Measurements from ENCODE around the gene OR10AD1. TPM values are rescaled to one million over a fixed set of nuclear protein-coding genes. Genes with fewer than 3 reads are reported as not detected.

Gene OR10AD1
- total RNA-seq, 2 experiments from 2014 or later: not detected

- H3K79me2 ChIP-seq (ENCODE audit: insufficient read depth, low read depth, low read length): no peaks in the 10 kb centered on the region
- TF ChIP-seq, protein P1, sequence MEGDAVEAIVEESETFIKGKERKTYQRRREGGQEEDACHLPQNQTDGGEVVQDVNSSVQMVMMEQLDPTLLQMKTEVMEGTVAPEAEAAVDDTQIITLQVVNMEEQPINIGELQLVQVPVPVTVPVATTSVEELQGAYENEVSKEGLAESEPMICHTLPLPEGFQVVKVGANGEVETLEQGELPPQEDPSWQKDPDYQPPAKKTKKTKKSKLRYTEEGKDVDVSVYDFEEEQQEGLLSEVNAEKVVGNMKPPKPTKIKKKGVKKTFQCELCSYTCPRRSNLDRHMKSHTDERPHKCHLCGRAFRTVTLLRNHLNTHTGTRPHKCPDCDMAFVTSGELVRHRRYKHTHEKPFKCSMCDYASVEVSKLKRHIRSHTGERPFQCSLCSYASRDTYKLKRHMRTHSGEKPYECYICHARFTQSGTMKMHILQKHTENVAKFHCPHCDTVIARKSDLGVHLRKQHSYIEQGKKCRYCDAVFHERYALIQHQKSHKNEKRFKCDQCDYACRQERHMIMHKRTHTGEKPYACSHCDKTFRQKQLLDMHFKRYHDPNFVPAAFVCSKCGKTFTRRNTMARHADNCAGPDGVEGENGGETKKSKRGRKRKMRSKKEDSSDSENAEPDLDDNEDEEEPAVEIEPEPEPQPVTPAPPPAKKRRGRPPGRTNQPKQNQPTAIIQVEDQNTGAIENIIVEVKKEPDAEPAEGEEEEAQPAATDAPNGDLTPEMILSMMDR (conservative IDR thresholded peaks at IDR 0.05; ENCODE audit: low read length): no peak
- TF ChIP-seq EZH2phosphoT487 (IDR thresholded peaks at IDR 0.05; ENCODE audit: borderline replicate concordance, low read depth, low read length): no peak
- H3K36me3 ChIP-seq (ENCODE audit: insufficient read depth, low read length): no peaks in the 10 kb centered on the region
- intact Hi-C loops (cut with micrococcal nuclease; ENCODE audit: unreplicated experiment): loop anchor here (5.0 kb wide), 1 partner anchor 436 kb away; no protein-coding TSS in a partner anchor
- no peak overlapping the region for H2AFZ ChIP-seq (ENCODE audit: low read length)
- BruUV-seq (replicated peaks): no TSS peak
- no peak for DNase-seq (ENCODE audit: low spot score)
- no peak overlapping the region for H3K4me3 ChIP-seq (ENCODE audit: low read depth, low read length, poor library complexity, severe bottlenecking)
- H3K27ac ChIP-seq (ENCODE audit: low read depth, low read length, poor library complexity, severe bottlenecking): no peak overlapping the region
- H4K20me1 ChIP-seq (ENCODE audit: insufficient read depth, low read length): no peaks in the 10 kb centered on the region
- H3K4me2 ChIP-seq (ENCODE audit: low read length): no peak overlapping the region
- ChIA-PET CTCF (ENCODE audit: unreplicated experiment) (no interaction called here), POLR2A (interaction anchor here (0.6 kb wide), 1 partner anchor 431 kb away, joined by 3 read pairs; no protein-coding TSS in a partner anchor)
- H3K9me3 ChIP-seq (ENCODE audit: low read length): no peaks in the 10 kb centered on the region
- H3K4me1 ChIP-seq (ENCODE audit: insufficient read depth, low read length, poor library complexity, severe bottlenecking): peaks cover 8% of the 10 kb centered on the region
- no peaks in the 10 kb centered on the region for H3K9me2 ChIP-seq (ENCODE audit: insufficient read depth, low read length)
These were observed 22.1 kb downstream of the OR10AD1 start for GRCh38 chr12:48180857-48181495.

DNA sequence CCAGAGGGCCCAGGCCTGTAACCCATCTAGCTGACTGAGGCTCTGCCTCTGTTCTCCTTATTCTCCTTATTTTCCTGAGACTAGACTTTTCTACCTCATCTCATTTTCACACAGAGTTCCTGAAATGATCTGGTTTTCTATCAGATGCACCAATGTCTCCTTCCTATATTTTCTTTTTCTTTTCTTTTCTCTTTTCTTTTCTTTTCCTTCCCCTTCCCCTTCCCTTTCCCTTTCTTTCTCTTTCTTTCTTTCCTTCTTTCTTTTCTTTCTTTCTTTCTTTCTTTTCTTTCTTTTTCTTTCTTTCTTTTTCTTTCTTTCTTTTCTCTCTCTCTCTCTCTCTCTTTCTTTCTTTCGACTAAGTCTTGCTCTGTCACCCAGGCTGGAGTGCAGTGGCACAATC, 22.7 kb downstream of the OR10AD1 start:
- intact Hi-C loops (cut with micrococcal nuclease; ENCODE audit: unreplicated experiment): loop anchor here (5.0 kb wide), 1 partner anchor 437 kb away; no protein-coding TSS in a partner anchor
- no peak overlapping the region for H3K4me2 ChIP-seq (ENCODE audit: low read length)
- H3K27ac ChIP-seq (ENCODE audit: low read depth, low read length, poor library complexity, severe bottlenecking): no peak overlapping the region
- H3K36me3 ChIP-seq (ENCODE audit: insufficient read depth, low read length): no peaks in the 10 kb centered on the region
- POLR2A ChIA-PET: no interaction called here
- no peak for TF ChIP-seq EZH2phosphoT487 (IDR thresholded peaks at IDR 0.05; ENCODE audit: borderline replicate concordance, low read depth, low read length)
- TF ChIP-seq, protein P1 (conservative IDR thresholded peaks at IDR 0.05; ENCODE audit: low read length): no peak
- DNase-seq (ENCODE audit: low spot score): no peak
- no peaks in the 10 kb centered on the region for H3K9me2 ChIP-seq (ENCODE audit: insufficient read depth, low read length)
- H3K4me3 ChIP-seq (ENCODE audit: low read depth, low read length, poor library complexity, severe bottlenecking): no peak overlapping the region
- H3K9me3 ChIP-seq (ENCODE audit: low read length): no peaks in the 10 kb centered on the region
- H2AFZ ChIP-seq (ENCODE audit: low read length): no peak overlapping the region
- no peaks in the 10 kb centered on the region for H3K79me2 ChIP-seq (ENCODE audit: insufficient read depth, low read depth, low read length)
- H4K20me1 ChIP-seq (ENCODE audit: insufficient read depth, low read length): no peaks in the 10 kb centered on the region
- peaks cover 8% of the 10 kb centered on the region for H3K4me1 ChIP-seq (ENCODE audit: insufficient read depth, low read length, poor library complexity, severe bottlenecking)
- CTCF ChIA-PET (ENCODE audit: unreplicated experiment): no interaction called here
- no TSS peak for BruUV-seq (replicated peaks)

DNA sequence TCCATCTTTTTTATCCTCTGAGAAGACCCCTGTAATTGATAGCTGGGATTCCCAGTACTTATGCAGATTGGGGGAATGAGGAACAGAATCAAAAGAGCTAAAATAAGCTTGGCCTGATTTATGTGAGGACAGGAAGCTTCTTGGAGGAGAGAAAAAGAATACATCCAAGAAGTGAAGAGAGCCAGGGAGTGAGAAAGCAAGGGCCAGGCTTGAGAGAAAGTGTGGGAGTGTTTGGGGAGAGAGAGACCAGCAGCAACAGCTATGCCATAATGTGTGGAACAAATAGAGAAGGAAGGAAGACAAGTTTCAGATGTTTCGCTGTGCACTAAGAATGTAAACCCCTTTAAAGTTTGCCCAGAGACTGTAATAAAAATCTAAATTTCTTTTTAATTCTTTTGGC, 23.6 kb downstream of the OR10AD1 start:
- Histone ChIP-seq H3K4me3 (ENCODE audit: low read depth, low read length, poor library complexity, severe bottlenecking) (no peak overlapping the region), H3K79me2 (ENCODE audit: insufficient read depth, low read depth, low read length) (no peaks in the 10 kb centered on the region), H3K9me3 (ENCODE audit: low read length) (no peaks in the 10 kb centered on the region), H3K4me2 (ENCODE audit: low read length) (no peak overlapping the region), H4K20me1 (ENCODE audit: insufficient read depth, low read length) (no peaks in the 10 kb centered on the region), H3K9me2 (ENCODE audit: insufficient read depth, low read length) (no peaks in the 10 kb centered on the region), H2AFZ (ENCODE audit: low read length) (no peak overlapping the region), H3K4me1 (ENCODE audit: insufficient read depth, low read length, poor library complexity, severe bottlenecking) (peaks cover 8% of the 10 kb centered on the region), H3K36me3 (ENCODE audit: insufficient read depth, low read length) (no peaks in the 10 kb centered on the region), H3K27ac (ENCODE audit: low read depth, low read length, poor library complexity, severe bottlenecking) (no peak overlapping the region)
- BruUV-seq (replicated peaks): no TSS peak
- DNase-seq (ENCODE audit: low spot score): no peak
- ChIA-PET POLR2A (interaction anchor here (0.6 kb wide), 1 partner anchor 27 kb away, joined by 3 read pairs; no protein-coding TSS in a partner anchor), CTCF (ENCODE audit: unreplicated experiment) (no interaction called here)
- intact Hi-C loops (cut with micrococcal nuclease; ENCODE audit: unreplicated experiment): no loop called here
- no peak for TF ChIP-seq EZH2phosphoT487 (IDR thresholded peaks at IDR 0.05; ENCODE audit: borderline replicate concordance, low read depth, low read length)
- TF ChIP-seq, protein P1 (conservative IDR thresholded peaks at IDR 0.05; ENCODE audit: low read length): no peak
